DOHH2 (cell line): ENCODE data around the gene WNT3.

Source experiments
- CTCF ChIP-seq: fragments of 200-600 bp; sonication (generic); IDR thresholded peaks from one replicate; pipeline ENCODE4 v1.5.1; 2014; ENCODE audit warnings: antibody characterized with exemption, mild to moderate bottlenecking, low read depth, low read length; ENCODE audit not compliant: poor library complexity, severe bottlenecking
- EZH2phosphoT487 ChIP-seq: fragments of 200-600 bp; sonication (generic); IDR thresholded peaks from 2 replicates; pipeline ENCODE4 v1.6.1; 2017; ENCODE audit warnings: borderline replicate concordance, mild to moderate bottlenecking, antibody characterized with exemption, low read length, moderate library complexity, mixed read lengths

- TF ChIP-seq CTCF (no peak), EZH2phosphoT487 (no peak)
These were observed 47.8 kb upstream of the WNT3 start for GRCh38 chr17:46866325-46866724.
